Activated naive CD4-positive, alpha-beta T cell treated with anti-CD3 and anti-CD28 coated beads for 36 hours (primary cell): ENCODE data around the gene ALKBH8. TPM values are rescaled to one million over a fixed set of nuclear protein-coding genes. Genes with fewer than 3 reads are reported as not detected.
"Not testable (repeated sequence)": the region's sequence is repeated elsewhere in the genome, so short reads cannot be mapped to it uniquely, and the experiment has no call there.

Experiments used
- CTCF ChIA-PET: fragments of 350-600 bp; sonication (Branson Sonifier 250); formaldehyde crosslinking; loops from one replicate; lab custom pipeline; 2021; ENCODE audit warnings: antibody characterized with exemption; lab: Charles Lee
- DNase-seq: peaks from one replicate; pipeline ENCODE4 v3.0.0-alpha.2; 2020
- H3K27ac Mint-ChIP-seq: one replicate; pipeline ENCODE4 v1.8.0; 2021; ENCODE audit warnings: mild to moderate bottlenecking, mixed read lengths
- H3K27me3 Mint-ChIP-seq: one replicate; pipeline ENCODE4 v1.8.0; 2021; ENCODE audit warnings: low read depth, mixed read lengths
- H3K36me3 Mint-ChIP-seq: one replicate; pipeline ENCODE4 v1.8.0; 2021; ENCODE audit warnings: low read depth, mixed read lengths
- H3K4me1 Mint-ChIP-seq: one replicate; pipeline ENCODE4 v1.8.0; 2021; ENCODE audit warnings: low read depth, mixed read lengths
- H3K4me3 Mint-ChIP-seq: one replicate; pipeline ENCODE4 v1.8.0; 2021; ENCODE audit warnings: mild to moderate bottlenecking, moderate library complexity, mixed read lengths
- H3K9me3 Mint-ChIP-seq: one replicate; pipeline ENCODE4 v1.8.0; 2021; ENCODE audit warnings: mixed read lengths
- intact Hi-C: fragments of 100-400 bp; cut with micrococcal nuclease; formaldehyde crosslinking; loops from one replicate; pipeline ENCODE4 v1.15.1; 2023
- total RNA-seq, 2 experiments: library from RNA; stranded (reverse); gene quantifications; one replicate each; pipeline ENCODE4 v1.2.3, GENCODE V29; 2021

ALKBH8 gene
- total RNA-seq, 2 experiments from 2014 or later, result 10.1 to 12.2 TPM

- H3K4me1 Mint-ChIP-seq, H3K9me3 Mint-ChIP-seq, intact Hi-C loops, CTCF ChIA-PET, H3K27ac Mint-ChIP-seq, H3K27me3 Mint-ChIP-seq, DNase-seq, H3K4me3 Mint-ChIP-seq: not testable (repeated sequence)
- peaks cover 12% of the 10 kb centered on the region for H3K36me3 Mint-ChIP-seq
These were observed 68.2 kb downstream of the ALKBH8 start for GRCh38 chr11:107497371-107497770.

- H3K4me3 Mint-ChIP-seq, result no peak overlapping the region
- intact Hi-C loops, result no loop called here
- no peaks in the 10 kb centered on the region for H3K9me3 Mint-ChIP-seq
- no peak overlapping the region for H3K27ac Mint-ChIP-seq
- H3K27me3 Mint-ChIP-seq, result no peaks in the 10 kb centered on the region
- no peak for DNase-seq
- H3K4me1 Mint-ChIP-seq, result no peaks in the 10 kb centered on the region
- CTCF ChIA-PET, result interaction anchor here (1.2 kb wide), 1 partner anchor 13 kb away, joined by 3 read pairs; no protein-coding TSS in a partner anchor
- peaks cover under 1% of the 10 kb centered on the region for H3K36me3 Mint-ChIP-seq
These were observed 69.5 kb downstream of the ALKBH8 start for GRCh38 chr11:107496011-107496410.

- Mint-ChIP-seq H3K27me3 (no peaks in the 10 kb centered on the region), H3K27ac (no peak overlapping the region), H3K4me3 (no peak overlapping the region), H3K4me1 (no peaks in the 10 kb centered on the region), H3K36me3 (no peaks in the 10 kb centered on the region), H3K9me3 (no peaks in the 10 kb centered on the region)
- DNase-seq, result no peak
- CTCF ChIA-PET, result no interaction called here
- intact Hi-C loops, result no loop called here
These were observed 71.5 kb downstream of the ALKBH8 start for GRCh38 chr11:107494055-107494454.

DNA sequence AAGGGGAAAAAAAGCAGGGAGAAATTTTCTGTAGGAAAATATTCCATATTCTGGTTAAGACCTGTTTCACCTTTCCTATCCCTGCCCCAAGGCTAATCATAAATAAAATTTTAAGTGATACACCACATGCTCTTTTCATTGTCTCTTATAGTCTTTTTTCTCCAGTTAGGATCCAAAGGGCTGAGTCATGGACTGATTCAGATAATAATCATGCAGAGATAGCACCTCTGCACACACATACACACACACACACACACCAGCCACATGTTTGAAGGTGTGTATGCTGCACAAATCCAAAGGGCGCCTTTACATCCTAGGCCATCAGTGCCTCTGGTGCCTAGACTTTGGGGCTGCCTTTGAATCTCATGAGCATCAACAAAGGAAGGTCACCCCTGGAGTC is 72.4 kb downstream of the ALKBH8 start:
- intact Hi-C loops, result no loop called here
- no peaks in the 10 kb centered on the region for H3K36me3 Mint-ChIP-seq
- H3K27me3 Mint-ChIP-seq, result no peaks in the 10 kb centered on the region
- H3K4me3 Mint-ChIP-seq, result no peak overlapping the region
- no peak for DNase-seq
- H3K27ac Mint-ChIP-seq, result no peak overlapping the region
- no peaks in the 10 kb centered on the region for H3K9me3 Mint-ChIP-seq
- CTCF ChIA-PET, result no interaction called here
- H3K4me1 Mint-ChIP-seq, result no peaks in the 10 kb centered on the region

GRCh38 chr11:107490836-107491235 is 74.7 kb downstream of the ALKBH8 start:
- no peak overlapping the region for H3K4me3 Mint-ChIP-seq
- CTCF ChIA-PET, result no interaction called here
- intact Hi-C loops, result no loop called here
- H3K4me1 Mint-ChIP-seq, result no peaks in the 10 kb centered on the region
- H3K27me3 Mint-ChIP-seq, result no peaks in the 10 kb centered on the region
- H3K9me3 Mint-ChIP-seq, result no peaks in the 10 kb centered on the region
- DNase-seq, result no peak
- no peak overlapping the region for H3K27ac Mint-ChIP-seq
- H3K36me3 Mint-ChIP-seq, result no peaks in the 10 kb centered on the region

DNA sequence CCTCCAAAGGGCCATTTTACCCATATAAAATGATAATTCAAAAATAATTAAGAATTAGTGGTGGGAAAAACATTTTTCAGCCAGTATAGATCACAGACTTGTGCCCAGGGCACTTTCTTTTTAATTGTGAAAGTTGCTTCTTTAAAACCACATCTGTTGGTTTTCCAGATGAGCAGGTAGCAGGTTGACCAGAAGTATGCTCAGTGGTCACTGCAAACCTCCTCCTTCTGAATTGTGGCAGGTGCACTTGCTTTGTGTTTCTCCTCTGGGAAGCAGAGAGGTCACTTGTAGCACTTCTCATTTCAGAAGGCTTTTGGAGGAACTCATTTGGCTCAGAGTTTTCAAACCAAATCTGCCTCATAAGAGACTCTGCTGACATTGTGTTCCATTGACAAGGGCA is 83.3 kb downstream of the ALKBH8 start:
- Mint-ChIP-seq H3K27me3 (peaks cover 6% of the 10 kb centered on the region), H3K9me3 (no peaks in the 10 kb centered on the region), H3K4me1 (no peaks in the 10 kb centered on the region), H3K27ac (no peak overlapping the region), H3K36me3 (no peaks in the 10 kb centered on the region), H3K4me3 (no peak overlapping the region)
- DNase-seq, result no peak
- CTCF ChIA-PET, result no interaction called here
- intact Hi-C loops, result no loop called here

DNA sequence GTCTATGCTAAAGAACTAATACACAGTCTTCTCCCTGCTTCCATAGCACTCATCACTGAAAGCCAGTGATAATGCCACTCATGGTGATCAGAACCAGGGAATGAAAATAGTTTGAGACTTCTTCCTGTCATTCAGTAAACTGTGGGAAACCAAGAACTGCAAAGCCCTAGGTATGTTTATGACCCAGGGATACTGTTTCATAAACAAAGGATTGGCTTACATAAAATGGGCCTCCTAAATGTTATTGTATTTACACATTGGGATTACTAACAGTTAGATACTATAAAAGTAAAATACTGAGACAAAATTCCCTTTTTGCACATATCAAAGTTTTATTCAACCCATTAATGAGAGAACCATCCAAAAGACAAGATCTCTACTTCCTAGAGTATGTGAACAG is 86.6 kb downstream of the ALKBH8 start:
- Mint-ChIP-seq H3K36me3 (no peaks in the 10 kb centered on the region), H3K27ac (no peak overlapping the region), H3K4me3 (no peak overlapping the region), H3K9me3 (no peaks in the 10 kb centered on the region), H3K27me3 (peaks cover 22% of the 10 kb centered on the region), H3K4me1 (no peaks in the 10 kb centered on the region)
- DNase-seq, result no peak
- intact Hi-C loops, result no loop called here
- CTCF ChIA-PET, result no interaction called here

- no peak overlapping the region for H3K4me3 Mint-ChIP-seq
- CTCF ChIA-PET, result no interaction called here
- H3K27me3 Mint-ChIP-seq, result peaks cover 22% of the 10 kb centered on the region
- no peaks in the 10 kb centered on the region for H3K4me1 Mint-ChIP-seq
- DNase-seq, result no peak
- H3K27ac Mint-ChIP-seq, result no peak overlapping the region
- H3K9me3 Mint-ChIP-seq, result no peaks in the 10 kb centered on the region
- intact Hi-C loops, result no loop called here
- no peaks in the 10 kb centered on the region for H3K36me3 Mint-ChIP-seq
These were observed 87.7 kb downstream of the ALKBH8 start for GRCh38 chr11:107477820-107478219.

GRCh38 chr11:107473792-107474191 is 91.7 kb downstream of the ALKBH8 start:
- CTCF ChIA-PET, result no interaction called here
- DNase-seq, result no peak
- H3K36me3 Mint-ChIP-seq, result no peaks in the 10 kb centered on the region
- no peaks in the 10 kb centered on the region for H3K4me1 Mint-ChIP-seq
- intact Hi-C loops, result no loop called here
- no peaks in the 10 kb centered on the region for H3K9me3 Mint-ChIP-seq
- H3K4me3 Mint-ChIP-seq, result no peak overlapping the region
- H3K27ac Mint-ChIP-seq, result no peak overlapping the region
- peaks cover 26% of the 10 kb centered on the region for H3K27me3 Mint-ChIP-seq

DNA sequence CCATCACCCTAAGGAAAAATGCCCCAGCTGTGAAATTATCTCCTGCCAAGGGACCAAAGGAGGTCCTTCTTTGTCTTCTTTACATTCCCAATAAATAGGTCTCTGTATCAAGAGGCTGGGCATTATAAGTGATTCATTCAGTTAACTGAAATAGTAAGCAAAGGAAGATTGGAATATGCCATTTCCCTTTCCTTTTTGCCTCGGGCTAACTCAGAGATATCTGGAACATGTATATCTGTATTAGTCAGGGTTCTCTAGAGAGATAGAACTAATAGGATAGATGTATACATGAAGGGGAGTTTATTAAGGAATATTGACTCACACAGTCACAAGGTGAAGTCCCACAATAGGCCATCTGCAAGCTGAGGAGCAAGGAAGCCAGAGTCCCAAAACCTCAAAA is 92.6 kb downstream of the ALKBH8 start:
- Mint-ChIP-seq H3K4me3 (no peak overlapping the region), H3K27me3 (peaks cover 31% of the 10 kb centered on the region), H3K27ac (no peak overlapping the region), H3K36me3 (no peaks in the 10 kb centered on the region), H3K4me1 (no peaks in the 10 kb centered on the region), H3K9me3 (no peaks in the 10 kb centered on the region)
- CTCF ChIA-PET, result no interaction called here
- DNase-seq, result no peak
- intact Hi-C loops, result no loop called here

- peaks cover 17% of the 10 kb centered on the region for H3K27me3 Mint-ChIP-seq
These were observed 96.9 kb downstream of the ALKBH8 start for GRCh38 chr11:107468596-107468995.

GRCh38 chr11:107467696-107468095 is 97.8 kb downstream of the ALKBH8 start:
- H3K4me3 Mint-ChIP-seq, result no peak overlapping the region
- H3K4me1 Mint-ChIP-seq, result no peaks in the 10 kb centered on the region
- intact Hi-C loops, result no loop called here
- H3K9me3 Mint-ChIP-seq, result peaks cover 9% of the 10 kb centered on the region
- peaks cover 17% of the 10 kb centered on the region for H3K27me3 Mint-ChIP-seq
- DNase-seq, result no peak
- no peaks in the 10 kb centered on the region for H3K36me3 Mint-ChIP-seq
- H3K27ac Mint-ChIP-seq, result no peak overlapping the region
- CTCF ChIA-PET, result no interaction called here

More at GRCh38 chr11:107468596-107468995, 96.9 kb downstream of the ALKBH8 start:
- no peaks in the 10 kb centered on the region for H3K4me1 Mint-ChIP-seq
- peaks cover 4% of the 10 kb centered on the region for H3K9me3 Mint-ChIP-seq
- H3K36me3 Mint-ChIP-seq, result no peaks in the 10 kb centered on the region
- no peak overlapping the region for H3K27ac Mint-ChIP-seq
- no peak overlapping the region for H3K4me3 Mint-ChIP-seq
- DNase-seq, result no peak
- CTCF ChIA-PET, result no interaction called here
- intact Hi-C loops, result no loop called here

- peaks cover 13% of the 10 kb centered on the region for H3K27me3 Mint-ChIP-seq
- H3K4me1 Mint-ChIP-seq, CTCF ChIA-PET, DNase-seq, intact Hi-C loops, H3K27ac Mint-ChIP-seq, H3K4me3 Mint-ChIP-seq, H3K36me3 Mint-ChIP-seq, H3K9me3 Mint-ChIP-seq: not testable (repeated sequence)
These were observed 99.2 kb downstream of the ALKBH8 start for GRCh38 chr11:107466275-107466866.
